Measurements from ENCODE around the gene WWOX.

- TF ChIP-seq, protein P1, sequence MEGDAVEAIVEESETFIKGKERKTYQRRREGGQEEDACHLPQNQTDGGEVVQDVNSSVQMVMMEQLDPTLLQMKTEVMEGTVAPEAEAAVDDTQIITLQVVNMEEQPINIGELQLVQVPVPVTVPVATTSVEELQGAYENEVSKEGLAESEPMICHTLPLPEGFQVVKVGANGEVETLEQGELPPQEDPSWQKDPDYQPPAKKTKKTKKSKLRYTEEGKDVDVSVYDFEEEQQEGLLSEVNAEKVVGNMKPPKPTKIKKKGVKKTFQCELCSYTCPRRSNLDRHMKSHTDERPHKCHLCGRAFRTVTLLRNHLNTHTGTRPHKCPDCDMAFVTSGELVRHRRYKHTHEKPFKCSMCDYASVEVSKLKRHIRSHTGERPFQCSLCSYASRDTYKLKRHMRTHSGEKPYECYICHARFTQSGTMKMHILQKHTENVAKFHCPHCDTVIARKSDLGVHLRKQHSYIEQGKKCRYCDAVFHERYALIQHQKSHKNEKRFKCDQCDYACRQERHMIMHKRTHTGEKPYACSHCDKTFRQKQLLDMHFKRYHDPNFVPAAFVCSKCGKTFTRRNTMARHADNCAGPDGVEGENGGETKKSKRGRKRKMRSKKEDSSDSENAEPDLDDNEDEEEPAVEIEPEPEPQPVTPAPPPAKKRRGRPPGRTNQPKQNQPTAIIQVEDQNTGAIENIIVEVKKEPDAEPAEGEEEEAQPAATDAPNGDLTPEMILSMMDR (conservative IDR thresholded peaks at IDR 0.05), result no peak
- TF ChIP-seq EZH2 (IDR thresholded peaks at IDR 0.05; ENCODE audit: low read depth), result no peak
Measured at GRCh38 chr16:78483124-78483992, 383.9 kb downstream of the WWOX start.

All from PC-9 (cell line).